Neural crest cell (in vitro differentiated cells): ENCODE measurements around the gene TMEM38A. TPM values are rescaled to one million over a fixed set of nuclear protein-coding genes. Genes with fewer than 3 reads are reported as not detected.

Source experiments
- DNase-seq: peaks from one replicate; pipeline ENCODE4 v3.0.0; 2021; ENCODE audit warnings: low read depth, mixed read lengths, low spot score
- H3K27ac Mint-ChIP-seq: one replicate; pipeline ENCODE4 v1.8.0; 2021; ENCODE audit warnings: mild to moderate bottlenecking, mixed read lengths; ENCODE audit not compliant: unreplicated experiment
- H3K27me3 Mint-ChIP-seq: 2 replicates; pipeline ENCODE4 v1.8.0; 2021; ENCODE audit warnings: low read depth, mild to moderate bottlenecking, mixed read lengths
- H3K36me3 Mint-ChIP-seq: 2 replicates; pipeline ENCODE4 v1.8.0; 2021; ENCODE audit warnings: low read depth, mild to moderate bottlenecking, mixed read lengths
- H3K4me1 Mint-ChIP-seq: 2 replicates; pipeline ENCODE4 v1.8.0; 2021; ENCODE audit warnings: mixed read lengths
- H3K4me3 Mint-ChIP-seq: one replicate; pipeline ENCODE4 v1.8.0; 2021; ENCODE audit warnings: mild to moderate bottlenecking, mixed read lengths
- H3K9me3 Mint-ChIP-seq: 2 replicates; pipeline ENCODE4 v1.8.0; 2021; ENCODE audit warnings: mixed read lengths
- total RNA-seq: library from RNA; stranded (reverse); gene quantifications from 2 replicates; pipeline ENCODE4 v1.2.1, GENCODE V29; 2021
- TF ChIP-seq, protein P1 (sequence below): fragments of 200-600 bp; sonication (generic); conservative IDR thresholded peaks from 2 replicates; pipeline ENCODE4 v1.5.0; 2021; ENCODE audit warnings: antibody characterized with exemption, mild to moderate bottlenecking

TMEM38A gene
- total RNA-seq, 1 donor from 2014 or later, result 3.4 TPM

DNA sequence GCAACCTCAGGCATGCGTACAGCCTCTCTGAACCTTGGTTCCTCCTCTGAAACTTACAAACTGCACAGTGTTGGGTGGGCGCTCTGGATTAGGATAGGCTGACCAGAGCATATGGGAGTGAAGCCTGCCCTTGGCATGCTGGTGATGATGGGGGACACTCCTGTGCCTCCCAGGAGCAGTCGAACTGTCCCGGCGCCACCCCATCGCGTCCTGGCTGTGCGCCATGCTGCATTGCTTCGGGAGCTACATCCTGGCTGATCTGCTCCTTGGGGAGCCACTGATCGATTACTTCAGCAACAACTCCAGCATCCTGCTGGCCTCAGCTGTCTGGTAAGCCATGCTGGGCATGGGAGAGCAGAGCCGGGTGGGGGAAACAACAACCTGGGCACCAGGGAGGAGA is 18.9 kb downstream of the TMEM38A start:
- DNase-seq, result no peak
- Mint-ChIP-seq H3K9me3 (peaks cover 3% of the 10 kb centered on the region), H3K4me3 (no peak overlapping the region), H3K27me3 (no peaks in the 10 kb centered on the region), H3K4me1 (no peaks in the 10 kb centered on the region), H3K27ac (no peak overlapping the region), H3K36me3 (peaks cover 8% of the 10 kb centered on the region)
- TF ChIP-seq, protein P1, sequence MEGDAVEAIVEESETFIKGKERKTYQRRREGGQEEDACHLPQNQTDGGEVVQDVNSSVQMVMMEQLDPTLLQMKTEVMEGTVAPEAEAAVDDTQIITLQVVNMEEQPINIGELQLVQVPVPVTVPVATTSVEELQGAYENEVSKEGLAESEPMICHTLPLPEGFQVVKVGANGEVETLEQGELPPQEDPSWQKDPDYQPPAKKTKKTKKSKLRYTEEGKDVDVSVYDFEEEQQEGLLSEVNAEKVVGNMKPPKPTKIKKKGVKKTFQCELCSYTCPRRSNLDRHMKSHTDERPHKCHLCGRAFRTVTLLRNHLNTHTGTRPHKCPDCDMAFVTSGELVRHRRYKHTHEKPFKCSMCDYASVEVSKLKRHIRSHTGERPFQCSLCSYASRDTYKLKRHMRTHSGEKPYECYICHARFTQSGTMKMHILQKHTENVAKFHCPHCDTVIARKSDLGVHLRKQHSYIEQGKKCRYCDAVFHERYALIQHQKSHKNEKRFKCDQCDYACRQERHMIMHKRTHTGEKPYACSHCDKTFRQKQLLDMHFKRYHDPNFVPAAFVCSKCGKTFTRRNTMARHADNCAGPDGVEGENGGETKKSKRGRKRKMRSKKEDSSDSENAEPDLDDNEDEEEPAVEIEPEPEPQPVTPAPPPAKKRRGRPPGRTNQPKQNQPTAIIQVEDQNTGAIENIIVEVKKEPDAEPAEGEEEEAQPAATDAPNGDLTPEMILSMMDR, result no peak

DNA sequence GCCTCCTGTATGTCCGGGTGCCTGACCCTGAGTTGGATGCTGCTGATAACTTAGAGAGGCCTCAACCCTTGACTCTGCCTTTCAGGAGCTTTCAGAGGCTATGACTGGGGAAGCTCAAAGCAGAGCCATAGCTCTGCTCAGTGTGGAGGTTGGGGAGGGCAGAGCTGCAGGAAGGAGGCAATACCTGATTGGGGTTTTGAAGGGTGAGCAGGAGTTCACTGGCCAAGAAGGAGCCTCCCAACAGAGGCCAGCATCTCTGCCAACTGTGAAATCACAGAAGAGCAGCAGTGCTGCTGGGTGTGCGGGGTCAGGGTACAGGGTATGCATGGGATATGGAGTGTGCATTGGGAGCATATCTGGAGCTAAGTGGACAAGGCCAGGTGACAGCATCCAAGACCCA is 21.6 kb downstream of the TMEM38A start:
- no peak for DNase-seq

DNA sequence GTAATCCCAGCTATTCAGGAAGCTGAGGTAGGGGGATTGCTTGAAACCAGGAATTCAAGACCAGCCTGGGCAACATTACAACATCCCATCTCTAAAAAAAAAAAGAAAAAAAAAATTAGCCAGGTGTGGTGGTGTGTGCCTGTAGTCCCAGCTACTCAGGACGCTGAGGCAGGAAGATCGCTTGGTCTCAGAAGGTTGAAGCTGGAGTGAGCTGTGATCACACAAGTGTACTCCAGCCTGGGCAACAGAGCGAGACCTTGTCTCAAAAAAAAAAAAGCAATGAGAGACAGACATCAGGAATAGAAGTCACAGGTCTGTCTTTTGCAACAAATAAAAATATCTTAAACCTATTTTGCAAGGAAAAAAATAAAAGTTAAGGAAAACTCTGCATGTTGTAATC is 23.3 kb downstream of the TMEM38A start:
- peaks cover 3% of the 10 kb centered on the region for H3K9me3 Mint-ChIP-seq
- H3K27ac Mint-ChIP-seq, result no peak overlapping the region
- H3K4me1 Mint-ChIP-seq, result no peaks in the 10 kb centered on the region
- no peak for DNase-seq
- no peak overlapping the region for H3K4me3 Mint-ChIP-seq
- peaks cover 8% of the 10 kb centered on the region for H3K36me3 Mint-ChIP-seq
- TF ChIP-seq, protein P1, result no peak
- H3K27me3 Mint-ChIP-seq, result no peaks in the 10 kb centered on the region

More for the DNA sequence above, 21.6 kb downstream of the TMEM38A start:
- TF ChIP-seq, protein P1, result no peak
- no peaks in the 10 kb centered on the region for H3K27me3 Mint-ChIP-seq
- no peaks in the 10 kb centered on the region for H3K4me1 Mint-ChIP-seq
- no peak overlapping the region for H3K4me3 Mint-ChIP-seq
- H3K36me3 Mint-ChIP-seq, result peaks cover 8% of the 10 kb centered on the region
- H3K27ac Mint-ChIP-seq, result no peak overlapping the region
- H3K9me3 Mint-ChIP-seq, result peaks cover 3% of the 10 kb centered on the region

DNA sequence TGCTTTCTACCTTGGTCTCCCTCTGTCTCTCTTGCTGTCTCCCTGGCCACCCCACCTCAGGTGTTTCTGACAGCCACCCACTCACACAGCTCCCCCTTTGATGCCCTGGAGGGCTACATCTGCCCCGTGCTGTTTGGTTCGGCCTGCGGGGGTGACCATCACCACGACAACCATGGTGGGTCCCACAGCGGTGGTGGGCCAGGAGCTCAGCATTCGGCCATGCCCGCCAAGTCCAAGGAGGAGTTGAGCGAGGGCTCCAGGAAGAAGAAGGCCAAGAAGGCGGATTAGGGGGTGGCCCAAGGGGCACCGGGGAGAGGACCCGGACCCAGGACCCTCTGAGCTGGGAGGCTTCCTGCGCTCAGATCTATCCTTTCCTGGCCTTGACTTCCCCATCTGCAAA is 27.1 kb downstream of the TMEM38A start:
- Mint-ChIP-seq H3K27ac (no peak overlapping the region), H3K9me3 (peaks cover 3% of the 10 kb centered on the region)

DNA sequence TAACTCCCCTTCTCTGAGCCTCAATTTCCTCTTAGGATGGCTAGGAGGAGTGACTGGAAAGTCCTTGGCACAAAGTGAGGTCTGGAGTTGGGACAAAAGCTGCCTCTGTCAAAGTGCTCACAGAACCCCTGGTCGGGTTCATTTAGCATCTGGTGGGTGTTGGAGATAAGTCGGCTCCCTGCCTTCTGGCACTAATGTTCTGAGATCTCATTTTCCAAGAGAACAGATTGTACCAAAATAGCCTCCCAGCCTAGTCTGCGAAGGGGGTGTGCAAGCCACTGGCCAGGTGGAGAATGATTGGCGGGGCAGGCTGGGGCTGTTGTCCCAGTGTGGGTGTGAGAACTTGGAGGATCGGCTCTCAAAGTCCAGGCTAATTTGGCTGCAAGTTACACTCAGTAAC is 38.0 kb downstream of the TMEM38A start:
- Mint-ChIP-seq H3K9me3 (no peaks in the 10 kb centered on the region), H3K36me3 (no peaks in the 10 kb centered on the region), H3K27ac (no peak overlapping the region), H3K4me3 (no peak overlapping the region), H3K4me1 (no peaks in the 10 kb centered on the region), H3K27me3 (peaks cover 4% of the 10 kb centered on the region)
- no peak for DNase-seq
- TF ChIP-seq, protein P1, result no peak

More for the DNA sequence above, 27.1 kb downstream of the TMEM38A start:
- TF ChIP-seq, protein P1, result no peak
- Mint-ChIP-seq H3K4me3 (no peak overlapping the region), H3K4me1 (no peaks in the 10 kb centered on the region), H3K36me3 (no peaks in the 10 kb centered on the region), H3K27me3 (no peaks in the 10 kb centered on the region)
- DNase-seq, result no peak

DNA sequence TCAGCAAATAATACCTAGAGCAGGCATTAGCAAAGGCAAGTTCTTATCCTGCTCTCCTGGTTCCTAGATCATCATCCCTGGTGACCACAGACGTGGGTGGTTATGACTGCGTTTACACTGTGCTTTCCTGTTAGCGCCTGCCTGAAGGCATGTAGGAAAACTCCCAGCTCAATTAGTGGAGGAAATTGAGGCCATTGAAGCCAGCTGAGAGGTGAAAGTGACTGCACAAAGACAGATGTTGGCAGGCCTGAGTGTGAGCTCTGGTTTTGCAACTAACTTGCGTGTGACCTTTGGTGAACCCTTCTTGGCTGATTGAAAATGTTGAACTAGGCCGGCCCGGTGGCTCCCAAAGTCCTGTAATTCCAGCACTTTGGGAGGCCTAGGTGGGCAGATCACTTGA is 41.2 kb downstream of the TMEM38A start:
- Mint-ChIP-seq H3K4me1 (no peaks in the 10 kb centered on the region), H3K4me3 (no peak overlapping the region), H3K9me3 (no peaks in the 10 kb centered on the region), H3K27ac (no peak overlapping the region), H3K36me3 (no peaks in the 10 kb centered on the region), H3K27me3 (peaks cover 6% of the 10 kb centered on the region)
- TF ChIP-seq, protein P1, result no peak
- DNase-seq, result no peak
